Endothelial cell of umbilical vein (primary cell): ENCODE measurements around the gene SHISA5. TPM values are rescaled to one million over a fixed set of nuclear protein-coding genes. Genes with fewer than 3 reads are reported as not detected.

Experiments used
- BruUV-seq: library from RNA; stranded (reverse); fragments of 400-500 nt; replicated peaks from 2 replicates; lab custom pipeline; 2021; lab: Mats Ljungman, UMichigan
- CTCF ChIA-PET: fragments of 300-600, 350-600 bp; sonication (Branson Sonifier 250); formaldehyde crosslinking; loops from one replicate; lab custom pipeline; 2021; ENCODE audit warnings: antibody characterized with exemption, inconsistent platforms; lab: Charles Lee
- POLR2A ChIA-PET: fragments of 300-600, 350-600 bp; sonication (Branson Sonifier 250); formaldehyde crosslinking; loops from one replicate; lab custom pipeline; 2021; ENCODE audit warnings: antibody characterized with exemption, inconsistent platforms; lab: Charles Lee
- DNase-seq: peaks from one replicate; pipeline ENCODE4 v3.0.0-alpha.2; 2011; ENCODE audit warnings: low read depth, low spot score
- FAIRE-seq: peaks from 2 replicates; lab custom pipeline; 2011; peaks lifted over from hg19 to GRCh38; lab: Jason Lieb, UNC
- H2AFZ ChIP-seq: 2 replicates; pipeline ENCODE4 v1.6.0; 2012; ENCODE audit warnings: low read depth, low read length, control low read depth, inconsistent platforms
- H3K27ac ChIP-seq: 2 replicates; pipeline ENCODE4 v1.5.1; 2011; ENCODE audit warnings: low read depth, mild to moderate bottlenecking, control low read depth, low read length, moderate library complexity; ENCODE audit not compliant: insufficient read depth
- H3K27me3 ChIP-seq, 2 experiments: 2 replicates each; pipeline versions ENCODE4 v1.6.0 to v1.6.1; 2011; ENCODE audit warnings: low read length in 2 of 2, mixed read lengths in 1 of 2; ENCODE audit not compliant: control insufficient read depth in 2 of 2, insufficient read depth in 2 of 2
- H3K36me3 ChIP-seq, 2 experiments: 2 replicates in 1 of 2; 3 replicates in 1 of 2; pipeline ENCODE4 v1.5.1; 2011; ENCODE audit warnings: low read length in 2 of 2, mild to moderate bottlenecking in 1 of 2, moderate library complexity in 1 of 2; ENCODE audit not compliant: control insufficient read depth in 2 of 2, insufficient read depth in 2 of 2; ENCODE audit errors: extremely low read depth in 1 of 2
- H3K4me1 ChIP-seq: 3 replicates; pipeline ENCODE4 v1.5.1; 2011; ENCODE audit warnings: mild to moderate bottlenecking, low read length; ENCODE audit not compliant: control insufficient read depth, insufficient read depth; ENCODE audit errors: extremely low read depth
- H3K4me2 ChIP-seq: 2 replicates; pipeline ENCODE4 v1.6.1; 2011; ENCODE audit warnings: low read length, control low read depth, mixed read lengths; ENCODE audit not compliant: insufficient read depth
- H3K4me3 ChIP-seq, 3 experiments: fragments of 200-600 bp in 1 of 3; sonication (generic), shearing (Covaris generic) in 1 of 3; replicated peaks in 1 of 3; 2 replicates each; pipeline ENCODE4 v1.5.1; 2011 to 2016; ENCODE audit warnings: control low read depth in 3 of 3, low read length in 3 of 3, mild to moderate bottlenecking in 2 of 3, inconsistent platforms in 1 of 3, low read depth in 1 of 3, moderate library complexity in 1 of 3; ENCODE audit not compliant: insufficient read depth in 1 of 3
- H3K79me2 ChIP-seq: 2 replicates; pipeline ENCODE4 v1.6.0; 2012; ENCODE audit warnings: low read length, inconsistent platforms; ENCODE audit not compliant: control insufficient read depth, insufficient read depth
- H3K9ac ChIP-seq: replicated peaks from 2 replicates; pipeline ENCODE3; 2011; ENCODE audit warnings: low read length, control low read depth; ENCODE audit not compliant: insufficient read depth; ENCODE audit errors: extremely low read depth
- H3K9me1 ChIP-seq: replicated peaks from 3 replicates; pipeline ENCODE4 v1.6.0; 2011; ENCODE audit warnings: mild to moderate bottlenecking, low read length; ENCODE audit not compliant: control insufficient read depth, insufficient read depth; ENCODE audit errors: extremely low read depth
- H3K9me3 ChIP-seq: replicated peaks from 2 replicates; pipeline ENCODE4 v1.5.1; 2012; ENCODE audit warnings: low read length, inconsistent platforms; ENCODE audit not compliant: control insufficient read depth, insufficient read depth
- H4K20me1 ChIP-seq: replicated peaks from 2 replicates; pipeline ENCODE3; 2011; ENCODE audit warnings: mild to moderate bottlenecking, low read length; ENCODE audit not compliant: control insufficient read depth, insufficient read depth; ENCODE audit errors: extremely low read depth
- GATA2 ChIP-seq: IDR thresholded peaks from 2 replicates; pipeline ENCODE4 v1.7.0; 2011; ENCODE audit warnings: low read depth, mild to moderate bottlenecking, moderate library complexity, mixed read lengths, low read length; ENCODE audit not compliant: insufficient read length, insufficient read depth
- MAX ChIP-seq: IDR thresholded peaks from 2 replicates; pipeline ENCODE4 v1.6.1; 2011; ENCODE audit not compliant: insufficient read depth, insufficient read length
- MYC ChIP-seq: IDR thresholded peaks from one replicate; pipeline ENCODE4 v1.6.1; 2011; ENCODE audit warnings: mild to moderate bottlenecking, low read depth, low read length
- POLR2A ChIP-seq: IDR thresholded peaks from 2 replicates; pipeline ENCODE4 v1.6.1; 2012; ENCODE audit warnings: low read depth, mild to moderate bottlenecking, control low read depth, low read length
- POLR2AphosphoS5 ChIP-seq: IDR thresholded peaks from 2 replicates; pipeline ENCODE4 v1.6.1; 2012; ENCODE audit warnings: low read depth, mild to moderate bottlenecking, control low read depth, low read length, moderate library complexity; ENCODE audit not compliant: insufficient read depth
- dilution Hi-C: fragments of 300-500 bp; cut with MboI; formaldehyde crosslinking; loops from one replicate; pipeline ENCODE4 v1.15.0; 2019; ENCODE audit warnings: low sequenced_read_pairs; ENCODE audit not compliant: extremely low pct_ligation_motif_present
- intact Hi-C: fragments of 100-400 bp; cut with micrococcal nuclease; formaldehyde crosslinking; loops from one replicate; pipeline ENCODE4 v1.10.0; 2022
- polyA plus RNA-seq, 4 experiments: library from polyadenylated mRNA; depleted of rRNA in 3 of 4; stranded (reverse) in 3 of 4; unstranded in 1 of 4; fragments of >200 nt; gene quantifications; 2 replicates each; pipeline versions ENCODE4 v1.2.1 to v1.2.3, GENCODE V29; 2011 to 2012; ENCODE audit warnings: missing spikeins in 1 of 4
- total RNA-seq: library from RNA; stranded (reverse); gene quantifications from 2 replicates; pipeline ENCODE4 v1.2.3, GENCODE V29; 2021
- TF ChIP-seq, protein P1 (sequence below), 2 donors: IDR thresholded peaks; 1 replicate in 1 of 2; 2 replicates in 1 of 2; pipeline ENCODE4 v1.5.1; 2011; ENCODE audit warnings: low read length in 2 of 2, mild to moderate bottlenecking in 2 of 2, moderate library complexity in 2 of 2, control low read depth in 1 of 2, inconsistent platforms in 1 of 2, low read depth in 1 of 2; ENCODE audit not compliant: insufficient read depth in 1 of 2; ENCODE audit errors: extremely low read depth in 1 of 2

The SHISA5 gene
- total and polyA plus RNA-seq, 2 donors (not counting 3 experiments of a cell fraction or from before 2014, with no cell fraction given), result 205 to 320 TPM

DNA sequence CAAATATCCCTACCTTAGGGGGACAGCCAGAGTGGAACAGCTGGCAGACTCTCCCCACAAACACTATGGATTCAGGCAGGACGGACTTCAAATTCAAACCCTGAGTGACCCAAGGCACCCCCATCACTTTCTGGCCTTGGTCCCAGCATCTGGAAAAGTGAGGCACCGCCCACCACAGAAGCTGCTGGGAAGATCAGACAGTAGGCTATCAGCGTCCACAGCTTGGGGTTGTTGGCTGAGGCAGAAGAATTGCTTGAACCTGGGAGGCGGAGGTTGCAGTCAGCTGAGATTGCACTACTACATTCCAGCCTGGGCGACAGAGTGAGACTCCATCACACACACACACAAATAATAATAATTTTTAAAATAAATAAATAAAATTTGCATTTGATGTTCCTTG is 44.2 kb upstream of the SHISA5 start:
- intact Hi-C loops (loop anchor here (1.0 to 10.0 kb wide), 7 partner anchors 43 to 353 kb away; partner anchors contain the start of genes CCDC51, SHISA5 and TMA7), dilution Hi-C loops (no loop called here)
- no peak for DNase-seq
- H3K4me2 ChIP-seq, result no peak overlapping the region
- H3K4me3 ChIP-seq, result no peak overlapping the region
- no peaks in the 10 kb centered on the region for H3K27me3 ChIP-seq
- ChIA-PET POLR2A (no interaction called here), CTCF (interaction anchor here (1.0 to 6.0 kb wide), 8 partner anchors 15 to 148 kb away, joined by 3 to 86 read pairs (median 22); partner anchors contain the start of genes CCDC51, TMA7 and UCN2)
- peaks cover 3% of the 10 kb centered on the region for H3K4me1 ChIP-seq
- H3K9me1 ChIP-seq, result no peaks in the 10 kb centered on the region
- no peak overlapping the region for H3K9ac ChIP-seq
- no peak overlapping the region for H3K27ac ChIP-seq
- no peak for FAIRE-seq
- TF ChIP-seq GATA2, result no peak
- TF ChIP-seq POLR2AphosphoS5, result no peak
- no peak for TF ChIP-seq MYC
- TF ChIP-seq POLR2A, result no peak
- H4K20me1 ChIP-seq, result no peaks in the 10 kb centered on the region
- no peak overlapping the region for H2AFZ ChIP-seq
- no TSS peak for BruUV-seq
- no peaks in the 10 kb centered on the region for H3K36me3 ChIP-seq
- no peaks in the 10 kb centered on the region for H3K9me3 ChIP-seq
- H3K79me2 ChIP-seq, result no peaks in the 10 kb centered on the region

GRCh38 chr3:48546203-48546829 is 42.3 kb upstream of the SHISA5 start:
- no peaks in the 10 kb centered on the region for H4K20me1 ChIP-seq
- H3K36me3 ChIP-seq, result no peaks in the 10 kb centered on the region
- H3K9me1 ChIP-seq, result no peaks in the 10 kb centered on the region
- no TSS peak for BruUV-seq
- DNase-seq (no peak), FAIRE-seq (no peak)
- peak; percentile 65 for TF ChIP-seq MAX
- TF ChIP-seq, protein P1, sequence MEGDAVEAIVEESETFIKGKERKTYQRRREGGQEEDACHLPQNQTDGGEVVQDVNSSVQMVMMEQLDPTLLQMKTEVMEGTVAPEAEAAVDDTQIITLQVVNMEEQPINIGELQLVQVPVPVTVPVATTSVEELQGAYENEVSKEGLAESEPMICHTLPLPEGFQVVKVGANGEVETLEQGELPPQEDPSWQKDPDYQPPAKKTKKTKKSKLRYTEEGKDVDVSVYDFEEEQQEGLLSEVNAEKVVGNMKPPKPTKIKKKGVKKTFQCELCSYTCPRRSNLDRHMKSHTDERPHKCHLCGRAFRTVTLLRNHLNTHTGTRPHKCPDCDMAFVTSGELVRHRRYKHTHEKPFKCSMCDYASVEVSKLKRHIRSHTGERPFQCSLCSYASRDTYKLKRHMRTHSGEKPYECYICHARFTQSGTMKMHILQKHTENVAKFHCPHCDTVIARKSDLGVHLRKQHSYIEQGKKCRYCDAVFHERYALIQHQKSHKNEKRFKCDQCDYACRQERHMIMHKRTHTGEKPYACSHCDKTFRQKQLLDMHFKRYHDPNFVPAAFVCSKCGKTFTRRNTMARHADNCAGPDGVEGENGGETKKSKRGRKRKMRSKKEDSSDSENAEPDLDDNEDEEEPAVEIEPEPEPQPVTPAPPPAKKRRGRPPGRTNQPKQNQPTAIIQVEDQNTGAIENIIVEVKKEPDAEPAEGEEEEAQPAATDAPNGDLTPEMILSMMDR (IDR thresholded peaks at IDR 0.05; ENCODE audit: extremely low read depth in 1 of 2, insufficient read depth in 1 of 2, low read depth in 1 of 2, low read length in 2 of 2), result no peak
- ChIA-PET CTCF (interaction anchor here (0.8 to 6.0 kb wide), 8 partner anchors 9 to 146 kb away, joined by 3 to 86 read pairs (median 6); a partner anchor contains a TSS), POLR2A (no interaction called here)
- intact Hi-C loops, result loop anchor here (1.0 to 10.0 kb wide), 2 partner anchors 73 to 352 kb away; no protein-coding TSS in a partner anchor
- no peak overlapping the region for H3K4me3 ChIP-seq
- peaks cover 3% of the 10 kb centered on the region for H3K4me1 ChIP-seq
- H3K27ac ChIP-seq, result no peak overlapping the region
- no peaks in the 10 kb centered on the region for H3K27me3 ChIP-seq
- no peak overlapping the region for H3K9ac ChIP-seq
- H2AFZ ChIP-seq, result no peak overlapping the region
- H3K4me2 ChIP-seq, result no peak overlapping the region
- dilution Hi-C loops, result no loop called here
- H3K9me3 ChIP-seq, result no peaks in the 10 kb centered on the region
- H3K79me2 ChIP-seq, result no peaks in the 10 kb centered on the region
